T47D (cell line): ENCODE data around the gene CMSS1.

Experiments used
- DNase-seq, 2 experiments: peaks; one replicate each; pipeline versions ENCODE4 v3.0.0 to v3.0.0-alpha.2; 2011 to 2012; ENCODE audit warnings: low read depth in 1 of 2, low spot score in 1 of 2
- JUND ChIP-seq: IDR thresholded peaks from 2 replicates; pipeline ENCODE4 v1.6.1; 2012; ENCODE audit warnings: low read depth
- in situ Hi-C: cut with HindIII; loops from 2 replicates; pipeline ENCODE4 v1.10.0; 2016; ENCODE audit warnings: low sequenced_read_pairs, low pct_unique_long_range_greater_than_20kb

The CMSS1 gene

GRCh38 chr3:99789011-99789721, 28.5 kb upstream of the CMSS1 start:
- in situ Hi-C loops = no loop called here
- DNase-seq = peak; percentile 38 to 56
- TF ChIP-seq JUND = no peak

GRCh38 chr3:99794485-99794884, 23.2 kb upstream of the CMSS1 start:
- no peak for DNase-seq
- no peak for TF ChIP-seq JUND
- in situ Hi-C loops = no loop called here

GRCh38 chr3:99795573-99795972, 22.1 kb upstream of the CMSS1 start:
- in situ Hi-C loops = no loop called here
- no peak for DNase-seq
- no peak for TF ChIP-seq JUND

GRCh38 chr3:99799422-99799821, 18.2 kb upstream of the CMSS1 start:
- TF ChIP-seq JUND = no peak
- DNase-seq = no peak
- in situ Hi-C loops = no loop called here

- DNase-seq = no peak
- TF ChIP-seq JUND = no peak
- in situ Hi-C loops = no loop called here
Measured at GRCh38 chr3:99803297-99803696, 14.4 kb upstream of the CMSS1 start.

GRCh38 chr3:99805160-99805559, 12.5 kb upstream of the CMSS1 start:
- in situ Hi-C loops = no loop called here

GRCh38 chr3:99808163-99808794, 9.4 kb upstream of the CMSS1 start:
- in situ Hi-C loops = no loop called here
- TF ChIP-seq JUND = no peak
- DNase-seq = peak; percentile 44 to 81

More at GRCh38 chr3:99805160-99805559, 12.5 kb upstream of the CMSS1 start:
- no peak for DNase-seq
- TF ChIP-seq JUND = no peak

- in situ Hi-C loops = no loop called here
- no peak for TF ChIP-seq JUND
- no peak for DNase-seq
Measured at GRCh38 chr3:99809565-99809964, 8.1 kb upstream of the CMSS1 start.

- no peak for TF ChIP-seq JUND
- in situ Hi-C loops = no loop called here
- DNase-seq = no peak
Measured at GRCh38 chr3:99810403-99810802, 7.3 kb upstream of the CMSS1 start.

- no peak for TF ChIP-seq JUND
- in situ Hi-C loops = no loop called here
Measured at GRCh38 chr3:99817047-99817436, 620 bp upstream of the CMSS1 start.

GRCh38 chr3:99818818-99819217, 1.2 kb downstream of the CMSS1 start:
- in situ Hi-C loops = no loop called here
- no peak for DNase-seq
- no peak for TF ChIP-seq JUND

More at GRCh38 chr3:99817047-99817436, 620 bp upstream of the CMSS1 start:
- DNase-seq = peak in 1 of 2 experiments; percentile 15

GRCh38 chr3:99823723-99824711, 6.4 kb downstream of the CMSS1 start:
- in situ Hi-C loops = no loop called here
- no peak for TF ChIP-seq JUND
- DNase-seq = no peak

- TF ChIP-seq JUND = no peak
- in situ Hi-C loops = no loop called here
- DNase-seq = no peak
Measured at GRCh38 chr3:99825004-99825640, 7.5 kb downstream of the CMSS1 start.
